ENCODE results near the gene HAVCR2. TPM values are rescaled to one million over a fixed set of nuclear protein-coding genes. Genes with fewer than 3 reads are reported as not detected.

HAVCR2 gene
- total and polyA plus RNA-seq, 2 experiments from 2014 or later, result 0.52 to 1.7 TPM

GRCh38 chr5:157113002-157113401, 4.2 kb upstream of the HAVCR2 start:
- no peak for DNase-seq (ENCODE audit: low spot score)
- H3K4me2 ChIP-seq, result no peak overlapping the region
- no peaks in the 10 kb centered on the region for H4K20me1 ChIP-seq (ENCODE audit: insufficient read depth, poor library complexity, severe bottlenecking)
- H3K4me3 ChIP-seq, result no peak overlapping the region
- H3K27ac ChIP-seq, result no peak overlapping the region
- no peaks in the 10 kb centered on the region for H3K9me2 ChIP-seq (replicated peaks; ENCODE audit: insufficient read depth)
- H3K79me2 ChIP-seq, result no peaks in the 10 kb centered on the region
- no peaks in the 10 kb centered on the region for H3K36me3 ChIP-seq (replicated peaks; ENCODE audit: insufficient read depth, low read depth)
- H3K4me1 ChIP-seq (ENCODE audit: insufficient read depth), result no peaks in the 10 kb centered on the region
- no peaks in the 10 kb centered on the region for H3K27me3 ChIP-seq
- WGBS (ENCODE audit: low lambda C conversion rate, missing lambda C conversion rate), result 78% methylated on average over 5 of the region's 5 CpGs
- TF ChIP-seq EZH2 (IDR thresholded peaks at IDR 0.05; ENCODE audit: borderline replicate concordance) (no peak), CTCF (IDR thresholded peaks at IDR 0.05; ENCODE audit: poor library complexity) (no peak)
- H3K9me3 ChIP-seq (ENCODE audit: low read depth), result no peaks in the 10 kb centered on the region
- H2AFZ ChIP-seq, result no peak overlapping the region

GRCh38 chr5:157109744-157110143, 900 bp upstream of the HAVCR2 start:
- H3K4me3 ChIP-seq, result no peak overlapping the region
- no peaks in the 10 kb centered on the region for H3K4me1 ChIP-seq (ENCODE audit: insufficient read depth)
- no peaks in the 10 kb centered on the region for H4K20me1 ChIP-seq (ENCODE audit: insufficient read depth, poor library complexity, severe bottlenecking)
- H3K9me3 ChIP-seq (ENCODE audit: low read depth), result no peaks in the 10 kb centered on the region
- H3K27me3 ChIP-seq, result no peaks in the 10 kb centered on the region
- no peak overlapping the region for H3K27ac ChIP-seq
- H2AFZ ChIP-seq, result no peak overlapping the region
- H3K4me2 ChIP-seq, result no peak overlapping the region
- no peaks in the 10 kb centered on the region for H3K36me3 ChIP-seq (replicated peaks; ENCODE audit: insufficient read depth, low read depth)
- WGBS (ENCODE audit: low lambda C conversion rate, missing lambda C conversion rate), result 77% methylated on average over 1 of the region's 1 CpG
- no peaks in the 10 kb centered on the region for H3K9me2 ChIP-seq (replicated peaks; ENCODE audit: insufficient read depth)
- TF ChIP-seq EZH2phosphoT487 (IDR thresholded peaks at IDR 0.05; ENCODE audit: low read depth, severe bottlenecking, unreplicated experiment) (no peak), CTCF (IDR thresholded peaks at IDR 0.05; ENCODE audit: poor library complexity) (no peak), EZH2 (IDR thresholded peaks at IDR 0.05; ENCODE audit: borderline replicate concordance) (no peak)
- no peak for DNase-seq (ENCODE audit: low spot score)
- no peaks in the 10 kb centered on the region for H3K79me2 ChIP-seq

GRCh38 chr5:157107508-157107907, 1.3 kb downstream of the HAVCR2 start:
- Histone ChIP-seq H4K20me1 (ENCODE audit: insufficient read depth, poor library complexity, severe bottlenecking) (no peaks in the 10 kb centered on the region), H3K4me1 (ENCODE audit: insufficient read depth) (no peaks in the 10 kb centered on the region), H3K4me3 (no peak overlapping the region), H3K27me3 (no peaks in the 10 kb centered on the region), H3K27ac (no peak overlapping the region), H3K9me2 (replicated peaks; ENCODE audit: insufficient read depth) (no peaks in the 10 kb centered on the region), H3K4me2 (no peak overlapping the region), H3K9me3 (ENCODE audit: low read depth) (no peaks in the 10 kb centered on the region), H2AFZ (no peak overlapping the region), H3K36me3 (replicated peaks; ENCODE audit: insufficient read depth, low read depth) (no peaks in the 10 kb centered on the region), H3K79me2 (no peaks in the 10 kb centered on the region)
- no peak for DNase-seq (ENCODE audit: low spot score)
- TF ChIP-seq CTCF (IDR thresholded peaks at IDR 0.05; ENCODE audit: poor library complexity) (no peak), EZH2phosphoT487 (IDR thresholded peaks at IDR 0.05; ENCODE audit: low read depth, severe bottlenecking, unreplicated experiment) (no peak), EZH2 (IDR thresholded peaks at IDR 0.05; ENCODE audit: borderline replicate concordance) (no peak)
- 66% methylated on average over 3 of the region's 3 CpGs for WGBS (ENCODE audit: low lambda C conversion rate, missing lambda C conversion rate)
